ENCODE data around the gene WFIKKN2. TPM values are rescaled to one million over a fixed set of nuclear protein-coding genes. Genes with fewer than 3 reads are reported as not detected.

WFIKKN2 gene, protein sequence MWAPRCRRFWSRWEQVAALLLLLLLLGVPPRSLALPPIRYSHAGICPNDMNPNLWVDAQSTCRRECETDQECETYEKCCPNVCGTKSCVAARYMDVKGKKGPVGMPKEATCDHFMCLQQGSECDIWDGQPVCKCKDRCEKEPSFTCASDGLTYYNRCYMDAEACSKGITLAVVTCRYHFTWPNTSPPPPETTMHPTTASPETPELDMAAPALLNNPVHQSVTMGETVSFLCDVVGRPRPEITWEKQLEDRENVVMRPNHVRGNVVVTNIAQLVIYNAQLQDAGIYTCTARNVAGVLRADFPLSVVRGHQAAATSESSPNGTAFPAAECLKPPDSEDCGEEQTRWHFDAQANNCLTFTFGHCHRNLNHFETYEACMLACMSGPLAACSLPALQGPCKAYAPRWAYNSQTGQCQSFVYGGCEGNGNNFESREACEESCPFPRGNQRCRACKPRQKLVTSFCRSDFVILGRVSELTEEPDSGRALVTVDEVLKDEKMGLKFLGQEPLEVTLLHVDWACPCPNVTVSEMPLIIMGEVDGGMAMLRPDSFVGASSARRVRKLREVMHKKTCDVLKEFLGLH
- total RNA-seq, result under 1 TPM; 0.42 to 0.75 (median 0.60) TPM

DNA sequence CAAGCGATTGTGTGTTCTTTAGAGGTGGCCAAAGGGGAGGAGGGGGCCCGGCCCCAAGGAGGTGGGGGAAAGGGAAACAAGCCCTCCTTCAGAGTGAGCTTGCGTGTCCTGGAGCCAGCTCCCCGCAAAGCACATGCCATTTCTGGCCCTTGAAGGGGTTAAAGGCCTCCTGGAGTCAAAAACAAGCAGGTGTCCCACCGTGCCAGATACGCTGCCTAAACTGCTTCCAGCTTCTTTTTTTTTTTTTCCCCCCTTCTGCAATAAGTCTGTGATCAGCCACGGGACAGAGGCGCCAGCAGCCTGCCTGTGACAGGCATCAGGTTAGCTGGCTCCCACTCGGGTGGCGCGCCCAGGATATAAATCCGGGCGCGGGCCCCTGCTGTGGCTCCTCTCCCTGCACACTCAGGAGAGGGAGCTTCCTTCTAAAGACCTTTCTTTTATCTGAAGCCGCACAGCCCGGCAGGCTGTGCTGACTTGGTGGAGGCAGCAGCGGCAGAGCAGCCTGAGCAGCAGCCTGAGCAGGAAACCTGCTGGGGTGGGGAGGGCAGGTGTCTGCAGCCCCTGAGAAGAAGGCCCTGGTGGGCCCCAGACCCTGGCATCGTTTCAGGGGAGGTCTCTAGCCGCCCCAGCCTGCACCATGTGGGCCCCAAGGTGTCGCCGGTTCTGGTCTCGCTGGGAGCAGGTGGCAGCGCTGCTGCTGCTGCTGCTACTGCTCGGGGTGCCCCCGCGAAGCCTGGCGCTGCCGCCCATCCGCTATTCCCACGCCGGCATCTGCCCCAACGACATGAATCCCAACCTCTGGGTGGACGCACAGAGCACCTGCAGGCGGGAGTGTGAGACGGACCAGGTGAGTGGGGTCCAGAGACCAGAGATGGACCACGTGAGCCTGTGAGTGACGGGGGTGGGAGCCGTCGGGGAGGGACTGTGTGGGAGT, at the start of gene WFIKKN2:
Gene WFIKKN2, plus strand, starts transcription at position 286 of the 934 bp plus-strand sequence. Its CDS starts 352 bp downstream, at position 638.
- H3K4me1 ChIP-seq, result peaks cover 0 to 25% (median 22%) of the 10 kb centered on the region in 4 donors
- no peak for DNase-seq (ENCODE audit: extremely low spot score)
- peaks cover 0 to 22% (median 0%) of the 10 kb centered on the region in 4 donors for H3K27me3 ChIP-seq
- H3K4me3 ChIP-seq, result peak within 1 kb of the TSS; percentile 37 to 46 (median 38)
- H3K27ac ChIP-seq (replicated peaks in 1 of 4), result peak within 1 kb of the TSS in 3 of 4 donors; percentile 10 to 24 (median 16)
- 62% methylated on average over 15 of the region's 39 CpGs for WGBS
- TF ChIP-seq POLR2AphosphoS5 (IDR thresholded peaks at IDR 0.05) (no peak), POLR2A (IDR thresholded peaks at IDR 0.05; ENCODE audit: low read depth) (no peak), EP300 (IDR thresholded peaks at IDR 0.05) (no peak)
- TF ChIP-seq, protein P1, sequence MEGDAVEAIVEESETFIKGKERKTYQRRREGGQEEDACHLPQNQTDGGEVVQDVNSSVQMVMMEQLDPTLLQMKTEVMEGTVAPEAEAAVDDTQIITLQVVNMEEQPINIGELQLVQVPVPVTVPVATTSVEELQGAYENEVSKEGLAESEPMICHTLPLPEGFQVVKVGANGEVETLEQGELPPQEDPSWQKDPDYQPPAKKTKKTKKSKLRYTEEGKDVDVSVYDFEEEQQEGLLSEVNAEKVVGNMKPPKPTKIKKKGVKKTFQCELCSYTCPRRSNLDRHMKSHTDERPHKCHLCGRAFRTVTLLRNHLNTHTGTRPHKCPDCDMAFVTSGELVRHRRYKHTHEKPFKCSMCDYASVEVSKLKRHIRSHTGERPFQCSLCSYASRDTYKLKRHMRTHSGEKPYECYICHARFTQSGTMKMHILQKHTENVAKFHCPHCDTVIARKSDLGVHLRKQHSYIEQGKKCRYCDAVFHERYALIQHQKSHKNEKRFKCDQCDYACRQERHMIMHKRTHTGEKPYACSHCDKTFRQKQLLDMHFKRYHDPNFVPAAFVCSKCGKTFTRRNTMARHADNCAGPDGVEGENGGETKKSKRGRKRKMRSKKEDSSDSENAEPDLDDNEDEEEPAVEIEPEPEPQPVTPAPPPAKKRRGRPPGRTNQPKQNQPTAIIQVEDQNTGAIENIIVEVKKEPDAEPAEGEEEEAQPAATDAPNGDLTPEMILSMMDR (IDR thresholded peaks at IDR 0.05), result no peak
- H3K36me3 ChIP-seq, result no peaks in the 10 kb centered on the region
- intact Hi-C loops (cut with DNase I), result no loop called here
- no peaks in the 10 kb centered on the region for H3K9me3 ChIP-seq

DNA sequence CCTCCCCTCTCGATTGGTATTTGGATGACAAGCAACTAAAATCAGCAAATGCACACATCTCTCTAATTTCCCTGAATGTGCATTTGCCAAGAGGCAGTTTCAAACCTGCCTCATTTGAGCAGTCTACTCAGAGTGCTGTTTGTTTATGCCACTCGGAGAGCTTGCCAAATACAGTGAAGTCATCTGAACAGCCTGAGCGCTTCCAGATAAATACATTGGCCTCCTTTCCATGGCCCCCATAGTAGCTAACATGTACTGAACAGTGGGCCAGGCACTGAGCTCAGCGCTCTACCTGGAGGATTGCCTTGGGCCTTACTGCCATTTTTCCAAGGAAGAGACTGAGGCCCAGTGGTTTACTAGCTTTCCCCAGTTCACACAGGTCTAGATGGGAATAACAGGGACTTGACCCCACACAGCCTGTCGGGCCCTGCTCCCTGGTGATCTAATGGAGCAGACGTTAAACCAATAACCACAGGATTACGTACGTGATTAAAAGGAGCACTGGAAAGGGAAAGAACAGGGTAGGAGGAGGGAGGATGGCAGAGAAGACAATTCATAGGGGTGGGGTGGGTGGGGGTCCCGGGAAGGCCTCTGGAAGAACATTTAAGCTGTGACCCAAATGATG, 49.3 kb upstream of the WFIKKN2 start:
- intact Hi-C loops (cut with DNase I), result loop anchor here (2.0 kb wide), 1 partner anchor 57 kb away; no protein-coding TSS in a partner anchor
- Histone ChIP-seq H3K27me3 (peaks cover 0 to 4% (median 0%) of the 10 kb centered on the region in 4 donors), H3K27ac (replicated peaks in 1 of 4) (peak overlapping the region in 2 of 4 donors; percentile 28 to 55), H3K36me3 (no peaks in the 10 kb centered on the region), H3K4me3 (no peak overlapping the region), H3K4me1 (peaks cover 11 to 36% (median 23%) of the 10 kb centered on the region in 4 donors), H3K9me3 (no peaks in the 10 kb centered on the region)
- TF ChIP-seq, protein P1 (IDR thresholded peaks at IDR 0.05), result no peak
- TF ChIP-seq POLR2A (IDR thresholded peaks at IDR 0.05; ENCODE audit: low read depth) (no peak), POLR2AphosphoS5 (IDR thresholded peaks at IDR 0.05) (no peak), EP300 (IDR thresholded peaks at IDR 0.05) (no peak)
- no peak for DNase-seq (ENCODE audit: extremely low spot score)
- 44% methylated on average over 8 of the region's 9 CpGs for WGBS

DNA sequence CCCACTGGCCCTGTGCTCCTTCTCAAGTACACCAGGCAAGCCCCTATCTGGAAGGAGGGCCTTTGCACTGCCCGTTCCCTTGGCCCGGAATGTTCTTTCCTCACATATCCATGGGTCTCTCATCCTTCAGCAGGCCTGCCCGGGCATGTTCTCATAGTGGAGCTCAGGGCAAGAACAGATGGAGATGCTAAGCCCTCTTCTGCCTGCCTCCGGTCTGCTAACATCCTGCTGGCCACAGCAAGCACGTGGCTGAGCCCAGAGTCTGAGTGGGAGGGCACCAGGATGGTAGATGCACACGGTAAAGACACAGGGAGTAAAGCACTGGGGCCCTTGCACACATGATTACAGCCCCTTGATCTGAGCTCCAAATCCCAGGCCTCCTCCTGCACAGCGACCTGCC, 48.3 kb upstream of the WFIKKN2 start:
- H3K9me3 ChIP-seq, result no peaks in the 10 kb centered on the region
- no peaks in the 10 kb centered on the region for H3K27me3 ChIP-seq
- TF ChIP-seq POLR2A (IDR thresholded peaks at IDR 0.05; ENCODE audit: low read depth) (no peak), POLR2AphosphoS5 (IDR thresholded peaks at IDR 0.05) (no peak), EP300 (IDR thresholded peaks at IDR 0.05) (no peak)
- TF ChIP-seq, protein P1 (IDR thresholded peaks at IDR 0.05), result no peak
- 90% methylated on average over 7 of the region's 7 CpGs for WGBS
- DNase-seq (ENCODE audit: extremely low spot score), result no peak
- intact Hi-C loops (cut with DNase I), result no loop called here
- no peak overlapping the region for H3K27ac ChIP-seq (replicated peaks in 1 of 4)
- H3K4me1 ChIP-seq, result peaks cover 11 to 31% (median 21%) of the 10 kb centered on the region in 4 donors
- no peak overlapping the region for H3K4me3 ChIP-seq
- no peaks in the 10 kb centered on the region for H3K36me3 ChIP-seq

DNA sequence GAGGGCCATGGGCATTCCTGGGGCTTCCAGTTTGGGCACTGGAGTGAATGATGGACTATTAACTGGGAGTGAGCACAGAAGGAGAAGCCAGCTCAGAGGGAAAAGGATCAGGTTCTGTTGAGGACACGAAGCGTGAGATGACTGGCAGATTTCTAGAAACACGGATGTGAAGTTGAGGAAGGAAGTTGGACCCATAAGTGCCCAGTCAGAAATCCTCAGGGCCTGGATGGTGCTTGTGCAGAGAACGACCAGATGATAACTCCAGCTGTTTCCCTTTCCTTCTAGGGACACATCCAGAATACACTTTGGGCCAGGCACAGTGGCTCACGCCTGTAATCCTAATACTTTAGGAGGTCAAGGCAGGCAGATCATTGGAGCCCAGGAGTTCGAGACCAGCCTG, 44.8 kb upstream of the WFIKKN2 start:
- DNase-seq (ENCODE audit: extremely low spot score), result no peak
- no peak overlapping the region for H3K4me3 ChIP-seq
- intact Hi-C loops (cut with DNase I), result no loop called here
- 64% methylated on average over 6 of the region's 6 CpGs for WGBS
- H3K27ac ChIP-seq (replicated peaks in 1 of 4), result no peak overlapping the region
- no peaks in the 10 kb centered on the region for H3K36me3 ChIP-seq
- TF ChIP-seq, protein P1 (IDR thresholded peaks at IDR 0.05), result no peak
- TF ChIP-seq POLR2A (IDR thresholded peaks at IDR 0.05; ENCODE audit: low read depth) (no peak), POLR2AphosphoS5 (IDR thresholded peaks at IDR 0.05) (no peak), EP300 (IDR thresholded peaks at IDR 0.05) (no peak)
- H3K9me3 ChIP-seq, result no peaks in the 10 kb centered on the region
- no peaks in the 10 kb centered on the region for H3K27me3 ChIP-seq
- peaks cover 7 to 17% (median 15%) of the 10 kb centered on the region in 4 donors for H3K4me1 ChIP-seq

Measured in esophagus muscularis mucosa (tissue), 4 donors.